Right ventricle myocardium superior (tissue), 1 donor: Measurements from ENCODE around the gene LCA5. TPM values are rescaled to one million over a fixed set of nuclear protein-coding genes. Genes with fewer than 3 reads are reported as not detected.
A peak's percentile ranks its signal among the peaks of the same experiment; 100 is the strongest.
"Not testable (repeated sequence)": the region's sequence is repeated elsewhere in the genome, so short reads cannot be mapped to it uniquely, and the experiment has no call there.

ENCODE experiments used
- ATAC-seq: fragments of 200-7000 bp; cut with Tn5 transposase; one replicate; pipeline ENCODE4 v1.9.1; 2020; ENCODE audit warnings: mild to moderate bottlenecking; ENCODE audit not compliant: poor library complexity
- DNase-seq: peaks from one replicate; pipeline ENCODE4 v3.0.0-alpha.2; 2020
- intact Hi-C: fragments of 100-400 bp; cut with DNase I; formaldehyde crosslinking; loops from one replicate; pipeline ENCODE4 v1.11.2; 2022
- total RNA-seq: library from RNA; stranded (reverse); fragmentation: NEBNext Ultra II Directional; extraction: Animal tissue kit (Norgen Biotek cat#: 25700); gene quantifications from one replicate; pipeline ENCODE4 v1.2.1, GENCODE V29; 2021
- donor health status: DM: no; HTN: yes; CAD: no; lungs with severe emphysema.

The LCA5 gene
- total RNA-seq, 1 donor from 2014 or later = 1.9 TPM

GRCh38 chr6:79544299-79544927, 7.2 kb upstream of the LCA5 start:
- ATAC-seq (peak; percentile 24), DNase-seq (no peak)
- intact Hi-C loops = no loop called here

DNA sequence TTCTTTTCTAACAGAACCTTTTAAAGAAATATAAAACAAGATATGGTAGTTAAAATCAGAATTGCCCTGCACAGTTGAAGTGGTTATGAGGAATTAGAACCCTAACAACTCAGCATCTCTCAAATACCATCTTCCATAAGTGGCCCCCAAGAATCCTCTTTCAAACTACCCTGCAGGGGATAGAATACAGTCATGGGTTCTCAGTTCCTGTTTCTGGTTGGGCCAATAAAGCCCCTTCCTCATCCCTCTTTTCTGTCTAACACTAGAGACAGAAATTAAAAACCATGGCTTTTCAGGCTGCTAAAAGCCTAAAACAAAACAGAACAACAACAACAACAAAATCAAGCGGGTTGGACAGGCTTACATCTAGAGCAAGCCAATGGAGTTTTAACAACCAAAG, 6.7 kb upstream of the LCA5 start:
- ATAC-seq (no peak), DNase-seq (no peak)
- intact Hi-C loops = no loop called here

- intact Hi-C loops = no loop called here
- DNase-seq (no peak), ATAC-seq (no peak)
These were observed 6.2 kb upstream of the LCA5 start for GRCh38 chr6:79543411-79543810.

- peak; percentile 13 for ATAC-seq
- intact Hi-C loops = loop anchor here (10.0 kb wide), 1 partner anchor 454 kb away; no protein-coding TSS in a partner anchor
- DNase-seq = no peak
These were observed 1.1 kb upstream of the LCA5 start for GRCh38 chr6:79538106-79538971.

GRCh38 chr6:79536585-79536953, 661 bp downstream of the LCA5 start:
- intact Hi-C loops = loop anchor here (10.0 kb wide), 1 partner anchor 452 kb away; no protein-coding TSS in a partner anchor
- peak; percentile 62 for DNase-seq
- peak; percentile 18 for ATAC-seq

GRCh38 chr6:79529567-79529966, 7.7 kb downstream of the LCA5 start:
- intact Hi-C loops, ATAC-seq, DNase-seq: not testable (repeated sequence)

DNA sequence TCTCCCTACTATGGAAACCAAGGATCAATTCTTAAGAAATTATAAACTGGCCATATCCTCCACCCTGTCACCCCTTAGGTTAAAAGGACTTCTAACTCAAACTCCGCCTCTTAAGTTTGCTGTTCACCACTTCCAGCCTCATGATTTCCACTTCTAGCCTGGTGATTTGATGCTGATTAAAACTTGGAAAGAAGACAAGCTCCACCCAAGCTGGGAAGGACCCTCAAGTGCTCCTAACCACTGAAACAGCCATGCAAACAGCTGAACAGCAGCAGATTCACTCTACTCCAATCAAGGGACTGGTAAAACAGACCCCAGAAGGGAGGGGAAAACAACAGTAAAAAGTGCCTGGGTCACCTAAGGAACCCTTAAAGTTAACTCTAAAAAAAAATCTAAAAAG, 10.3 kb downstream of the LCA5 start:
- ATAC-seq = no peak
- no peak for DNase-seq
- intact Hi-C loops = no loop called here

DNA sequence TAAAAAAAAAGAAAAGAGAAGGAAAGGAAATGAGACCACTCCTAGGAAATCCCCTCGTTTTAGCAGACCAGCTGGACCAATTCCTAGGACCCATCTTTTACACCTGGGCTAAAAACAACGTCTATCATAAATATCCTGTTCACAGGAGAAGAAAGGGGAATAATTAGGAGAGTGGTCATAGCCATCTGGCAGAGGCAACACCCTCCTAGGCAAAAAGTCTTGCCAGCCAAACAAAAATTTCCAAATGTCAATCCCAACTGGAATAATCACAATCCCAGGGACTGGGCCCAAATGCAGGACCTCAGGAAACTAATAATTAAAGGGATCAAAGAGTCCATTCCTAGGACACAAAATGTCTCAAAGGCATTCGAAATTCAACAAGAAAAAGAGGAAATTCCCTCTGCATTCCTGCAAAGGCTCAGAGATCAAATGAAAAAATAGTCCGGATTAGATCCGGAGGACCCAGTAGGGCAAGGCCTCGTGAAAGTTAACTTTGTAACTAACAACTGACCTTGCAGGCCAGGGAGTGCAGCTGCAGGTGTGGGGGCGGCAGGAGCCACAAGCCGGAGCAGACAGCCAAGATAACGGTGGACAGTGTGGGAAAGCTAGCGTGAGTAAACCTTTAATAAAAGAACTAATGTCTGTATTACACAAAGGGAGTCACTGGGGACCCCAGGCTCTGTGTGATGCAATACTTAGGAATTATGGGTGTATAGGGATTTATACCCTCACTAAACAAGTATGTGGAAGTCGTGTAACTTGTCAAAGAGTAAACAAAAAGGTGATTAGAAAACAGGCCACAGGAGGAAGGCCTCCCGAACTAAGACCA, 11.7 kb downstream of the LCA5 start:
- ATAC-seq (peak; percentile 41), DNase-seq (no peak)
- intact Hi-C loops = no loop called here

DNA sequence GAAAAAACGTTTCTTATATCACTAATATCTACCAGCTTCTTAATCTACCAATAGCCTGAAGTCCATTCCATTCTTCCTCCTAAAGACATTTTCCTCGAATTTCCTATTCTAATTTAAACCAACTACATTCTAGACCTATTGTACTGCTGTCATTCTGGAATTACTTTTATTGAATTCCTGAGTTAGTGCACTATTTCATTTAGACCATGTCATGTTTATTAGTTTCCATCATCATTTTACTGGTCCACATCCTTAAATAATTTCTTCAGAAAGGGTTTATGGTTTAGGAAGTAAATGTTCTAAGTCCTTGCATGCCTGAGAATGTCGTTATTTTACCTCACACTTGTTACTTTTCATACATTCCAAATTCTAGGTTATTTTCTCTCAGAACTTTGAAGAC, 13.2 kb downstream of the LCA5 start:
- intact Hi-C loops = no loop called here
- DNase-seq = no peak
- no peak for ATAC-seq

DNA sequence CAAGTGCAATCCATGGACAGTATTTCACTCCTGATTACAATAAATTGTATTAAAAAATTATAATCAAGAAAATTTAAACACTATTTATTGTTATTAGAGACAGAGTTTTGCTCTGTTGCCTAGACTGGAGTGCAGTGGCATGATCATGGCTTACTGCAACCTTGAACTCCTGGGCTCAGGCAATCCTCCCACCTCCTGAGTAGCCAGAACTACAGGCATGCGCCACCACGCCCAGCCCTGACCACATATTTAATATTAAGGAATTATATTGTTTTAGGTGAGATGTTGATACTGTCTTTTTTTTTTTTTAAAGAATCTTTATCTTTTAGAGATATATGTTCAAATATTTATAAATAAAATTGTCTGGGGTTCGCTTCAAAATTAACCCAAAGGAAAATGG, 14.6 kb downstream of the LCA5 start:
- DNase-seq (no peak), ATAC-seq (no peak)
- intact Hi-C loops = no loop called here

GRCh38 chr6:79520534-79520933, 16.7 kb downstream of the LCA5 start:
- ATAC-seq = no peak
- no peak for DNase-seq
- intact Hi-C loops = no loop called here

DNA sequence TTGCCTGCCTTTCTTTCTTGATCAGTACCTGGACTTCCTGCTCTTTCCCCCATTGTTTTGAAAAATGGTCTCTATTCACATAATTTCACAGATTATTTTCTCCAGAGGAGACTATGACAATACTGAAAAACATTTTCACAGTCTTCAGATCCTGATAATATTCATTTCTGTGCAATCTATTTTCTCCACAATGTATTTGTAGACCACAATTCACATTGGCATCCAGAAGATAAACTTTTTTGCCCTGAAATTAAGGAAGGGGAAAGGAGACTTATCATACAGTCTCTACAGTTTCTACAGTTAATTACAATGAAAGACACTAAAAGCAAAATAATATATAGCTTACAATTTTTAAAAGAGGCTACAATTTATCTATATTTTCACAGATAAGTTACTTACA, 18.4 kb downstream of the LCA5 start:
- no peak for ATAC-seq
- intact Hi-C loops = no loop called here
- DNase-seq = no peak

- DNase-seq (no peak), ATAC-seq (no peak)
- intact Hi-C loops = no loop called here
These were observed 21.8 kb downstream of the LCA5 start for GRCh38 chr6:79515436-79515835.

- ATAC-seq (no peak), DNase-seq (no peak)
- intact Hi-C loops = no loop called here
These were observed 24.1 kb downstream of the LCA5 start for GRCh38 chr6:79513111-79513510.

GRCh38 chr6:79512014-79512413, 25.2 kb downstream of the LCA5 start:
- ATAC-seq (no peak), DNase-seq (no peak)
- intact Hi-C loops = no loop called here

DNA sequence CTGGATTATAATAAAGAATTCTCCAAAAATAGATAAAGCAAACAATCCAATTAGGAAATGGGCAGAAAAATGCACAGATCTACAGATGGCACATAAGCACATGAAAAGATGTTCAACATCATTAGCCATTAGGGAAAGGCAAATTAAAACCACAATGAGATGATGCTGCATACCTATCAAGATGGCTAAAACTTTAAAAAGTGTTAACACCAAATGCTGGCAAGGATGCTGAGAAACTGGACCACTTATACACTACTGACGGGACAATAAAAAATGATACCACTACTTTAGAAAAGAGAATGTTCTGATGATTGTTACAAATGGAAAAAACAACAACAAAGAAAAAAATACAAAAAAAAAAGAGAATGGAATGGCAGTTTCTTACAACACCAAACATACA, 26.5 kb downstream of the LCA5 start:
- DNase-seq (no peak), ATAC-seq (no peak)
- intact Hi-C loops = no loop called here

DNA sequence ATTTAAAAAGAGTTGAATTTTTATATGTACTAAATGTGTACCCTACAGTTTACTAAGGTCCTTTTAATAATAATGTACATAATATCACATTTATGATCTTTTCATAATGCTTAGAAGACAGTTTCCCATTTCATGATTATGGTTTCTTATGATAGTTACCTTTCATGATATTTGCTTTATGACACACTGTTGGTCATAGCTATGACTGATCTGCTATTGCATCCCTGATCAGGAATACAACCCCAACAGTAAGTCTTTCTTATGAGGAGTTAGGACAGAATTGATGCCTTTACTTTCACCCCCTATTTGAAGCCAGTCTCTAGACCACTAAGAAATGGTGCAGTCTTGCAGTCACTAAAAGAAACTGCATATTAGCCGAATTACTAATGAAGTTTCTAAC, 31.0 kb downstream of the LCA5 start:
- intact Hi-C loops = no loop called here
- DNase-seq (no peak), ATAC-seq (no peak)

GRCh38 chr6:79504372-79504771, 32.9 kb downstream of the LCA5 start:
- DNase-seq (no peak), ATAC-seq (no peak)
- intact Hi-C loops = no loop called here

GRCh38 chr6:79498842-79499241, 38.4 kb downstream of the LCA5 start:
- intact Hi-C loops = no loop called here
- ATAC-seq = no peak

More at GRCh38 chr6:79498842-79499241, 38.4 kb downstream of the LCA5 start:
- no peak for DNase-seq
